ENCODE results near the gene BTNL3. TPM values are rescaled to one million over a fixed set of nuclear protein-coding genes. Genes with fewer than 3 reads are reported as not detected.
"Not testable (repeated sequence)": the region's sequence is repeated elsewhere in the genome, so short reads cannot be mapped to it uniquely, and the experiment has no call there.

Gene BTNL3
- not detected for total RNA-seq
- long read RNA-seq = 0 reads

- intact Hi-C loops (cut with DNase I) = no loop called here
- ATAC-seq (no peak), DNase-seq (ENCODE audit: missing footprints) (no peak)
Measured at GRCh38 chr5:180988592-180988991, at the start of gene BTNL3. Gene BTNL3, plus strand, starts transcription at chr5:180988846. Its CDS starts 183 bp downstream, at chr5:180989029.

GRCh38 chr5:180950291-180950949, 38.2 kb upstream of the BTNL3 start:
- no peak for DNase-seq (ENCODE audit: missing footprints)
- no peak for ATAC-seq
- intact Hi-C loops (cut with DNase I) = no loop called here

GRCh38 chr5:180959661-180960060, 29.0 kb upstream of the BTNL3 start:
- ATAC-seq = no peak

GRCh38 chr5:180960209-180960608, 28.4 kb upstream of the BTNL3 start:
- DNase-seq (ENCODE audit: missing footprints) (no peak), ATAC-seq (no peak)
- intact Hi-C loops (cut with DNase I) = no loop called here

More at GRCh38 chr5:180959661-180960060, 29.0 kb upstream of the BTNL3 start:
- intact Hi-C loops (cut with DNase I) = no loop called here
- no peak for DNase-seq (ENCODE audit: missing footprints)

GRCh38 chr5:180969406-180969805, 19.2 kb upstream of the BTNL3 start:
- DNase-seq (ENCODE audit: missing footprints) (no peak), ATAC-seq (no peak)
- intact Hi-C loops (cut with DNase I) = no loop called here

- intact Hi-C loops (cut with DNase I) = no loop called here
- no peak for ATAC-seq
- DNase-seq (ENCODE audit: missing footprints) = no peak
Measured at GRCh38 chr5:180970336-180970735, 18.3 kb upstream of the BTNL3 start.

GRCh38 chr5:180970875-180971274, 17.8 kb upstream of the BTNL3 start:
- no peak for ATAC-seq
- intact Hi-C loops (cut with DNase I) = no loop called here
- DNase-seq (ENCODE audit: missing footprints) = no peak

GRCh38 chr5:180974612-180975315, 13.9 kb upstream of the BTNL3 start:
- DNase-seq (ENCODE audit: missing footprints) = no peak
- no peak for ATAC-seq
- intact Hi-C loops (cut with DNase I) = no loop called here

- intact Hi-C loops (cut with DNase I) = no loop called here
- ATAC-seq = no peak
- no peak for DNase-seq (ENCODE audit: missing footprints)
Measured at GRCh38 chr5:180975338-180975737, 13.3 kb upstream of the BTNL3 start.

- no peak for DNase-seq (ENCODE audit: missing footprints)
- no peak for ATAC-seq
- intact Hi-C loops (cut with DNase I) = no loop called here
Measured at GRCh38 chr5:180976518-180976917, 12.1 kb upstream of the BTNL3 start.

GRCh38 chr5:180977852-180978251, 10.8 kb upstream of the BTNL3 start:
- ATAC-seq (no peak), DNase-seq (ENCODE audit: missing footprints) (no peak)
- intact Hi-C loops (cut with DNase I) = no loop called here

GRCh38 chr5:180982008-180982741, 6.5 kb upstream of the BTNL3 start:
- intact Hi-C loops (cut with DNase I) = no loop called here
- no peak for DNase-seq (ENCODE audit: missing footprints)
- no peak for ATAC-seq

GRCh38 chr5:180988016-180988415, 630 bp upstream of the BTNL3 start:
- ATAC-seq (no peak), DNase-seq (ENCODE audit: missing footprints) (no peak)
- intact Hi-C loops (cut with DNase I) = no loop called here

- intact Hi-C loops (cut with DNase I) = no loop called here
- no peak for DNase-seq (ENCODE audit: missing footprints)
- no peak for ATAC-seq
Measured at GRCh38 chr5:180990086-180990881, 1.6 kb downstream of the BTNL3 start.

- intact Hi-C loops (cut with DNase I) = no loop called here
- ATAC-seq = no peak
Measured at GRCh38 chr5:180990882-180991242, 2.2 kb downstream of the BTNL3 start.

GRCh38 chr5:181001947-181002346, 13.3 kb downstream of the BTNL3 start:
- no peak for ATAC-seq
- intact Hi-C loops (cut with DNase I) = no loop called here
- DNase-seq (ENCODE audit: missing footprints) = no peak

More at GRCh38 chr5:180990882-180991242, 2.2 kb downstream of the BTNL3 start:
- DNase-seq (ENCODE audit: missing footprints) = no peak

GRCh38 chr5:181005791-181006190, 17.1 kb downstream of the BTNL3 start:
- ATAC-seq (no peak), DNase-seq (ENCODE audit: missing footprints) (no peak)
- intact Hi-C loops (cut with DNase I) = no loop called here

GRCh38 chr5:181008136-181008535, 19.5 kb downstream of the BTNL3 start:
- ATAC-seq (no peak), DNase-seq (ENCODE audit: missing footprints) (no peak)
- intact Hi-C loops (cut with DNase I) = no loop called here

GRCh38 chr5:181010018-181010417, 21.4 kb downstream of the BTNL3 start:
- intact Hi-C loops (cut with DNase I); DNase-seq (ENCODE audit: missing footprints); ATAC-seq: not testable (repeated sequence)
